Measurements from ENCODE around the gene LRRC18. TPM values are rescaled to one million over a fixed set of nuclear protein-coding genes. Genes with fewer than 3 reads are reported as not detected.

LRRC18 gene
- total and polyA plus RNA-seq, 9 of the 15 experiments (the other 6 are each of a cell fraction or from before 2014, with no cell fraction given): not detected

GRCh38 chr10:48968036-48968435 is 28.4 kb upstream of the LRRC18 start (continued):
- TF ChIP-seq CXXC5 (CRISPR knock-in tag; IDR thresholded peaks at IDR 0.05) (no peak), RBM14 (IDR thresholded peaks at IDR 0.05; ENCODE audit: borderline replicate concordance, insufficient read depth, low read depth, low read length) (no peak), VEZF1 (CRISPR knock-in tag; IDR thresholded peaks at IDR 0.05) (no peak), CLOCK (CRISPR knock-in tag; IDR thresholded peaks at IDR 0.05; ENCODE audit: borderline replicate concordance) (no peak), GABPA (tag; conservative IDR thresholded peaks at IDR 0.05; ENCODE audit: low read depth) (no peak), MLLT1 (IDR thresholded peaks at IDR 0.05) (no peak), SRSF9 (IDR thresholded peaks at IDR 0.05; ENCODE audit: borderline replicate concordance, low read depth, low read length) (no peak)

Data from K562 (cell line).